ENCODE measurements around the gene NR5A2. TPM values are rescaled to one million over a fixed set of nuclear protein-coding genes. Genes with fewer than 3 reads are reported as not detected.

Gene NR5A2
- total RNA-seq, 1 donor = not detected

- DNase-seq (ENCODE audit: low read depth) = no peak
- TF ChIP-seq, protein P1, sequence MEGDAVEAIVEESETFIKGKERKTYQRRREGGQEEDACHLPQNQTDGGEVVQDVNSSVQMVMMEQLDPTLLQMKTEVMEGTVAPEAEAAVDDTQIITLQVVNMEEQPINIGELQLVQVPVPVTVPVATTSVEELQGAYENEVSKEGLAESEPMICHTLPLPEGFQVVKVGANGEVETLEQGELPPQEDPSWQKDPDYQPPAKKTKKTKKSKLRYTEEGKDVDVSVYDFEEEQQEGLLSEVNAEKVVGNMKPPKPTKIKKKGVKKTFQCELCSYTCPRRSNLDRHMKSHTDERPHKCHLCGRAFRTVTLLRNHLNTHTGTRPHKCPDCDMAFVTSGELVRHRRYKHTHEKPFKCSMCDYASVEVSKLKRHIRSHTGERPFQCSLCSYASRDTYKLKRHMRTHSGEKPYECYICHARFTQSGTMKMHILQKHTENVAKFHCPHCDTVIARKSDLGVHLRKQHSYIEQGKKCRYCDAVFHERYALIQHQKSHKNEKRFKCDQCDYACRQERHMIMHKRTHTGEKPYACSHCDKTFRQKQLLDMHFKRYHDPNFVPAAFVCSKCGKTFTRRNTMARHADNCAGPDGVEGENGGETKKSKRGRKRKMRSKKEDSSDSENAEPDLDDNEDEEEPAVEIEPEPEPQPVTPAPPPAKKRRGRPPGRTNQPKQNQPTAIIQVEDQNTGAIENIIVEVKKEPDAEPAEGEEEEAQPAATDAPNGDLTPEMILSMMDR (IDR thresholded peaks at IDR 0.05; ENCODE audit: insufficient read depth, low read depth, low read length) = no peak
- no peak overlapping the region for H3K4me3 ChIP-seq (ENCODE audit: low read depth, low read length)
Measured at GRCh38 chr1:200128944-200129879, 101.7 kb downstream of the NR5A2 start.

DNA sequence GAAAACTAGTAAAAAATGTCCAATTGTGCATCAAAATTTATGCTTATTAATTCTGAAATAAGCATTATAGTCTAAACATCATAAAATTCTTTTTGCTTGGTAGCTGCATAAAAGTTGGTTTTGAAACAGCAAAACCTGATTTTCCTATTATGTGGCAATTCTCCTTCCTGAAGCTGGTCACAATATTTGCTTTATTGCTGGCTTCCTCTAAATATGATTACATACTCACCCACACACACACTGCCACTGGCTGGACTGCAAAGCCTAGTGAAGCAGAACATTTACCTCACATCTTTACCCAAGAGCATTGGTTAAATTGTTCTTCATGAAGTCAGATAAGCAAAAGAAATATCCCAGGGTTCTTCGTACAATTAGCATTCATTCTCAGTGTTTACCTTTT, 103.0 kb downstream of the NR5A2 start:
- TF ChIP-seq, protein P1 (IDR thresholded peaks at IDR 0.05; ENCODE audit: insufficient read depth, low read depth, low read length) = no peak
- DNase-seq (ENCODE audit: low read depth) = no peak
- H3K4me3 ChIP-seq (ENCODE audit: low read depth, low read length) = no peak overlapping the region

GRCh38 chr1:200131551-200132125, 104.1 kb downstream of the NR5A2 start:
- TF ChIP-seq, protein P1 (IDR thresholded peaks at IDR 0.05; ENCODE audit: insufficient read depth, low read depth, low read length) = no peak
- no peak overlapping the region for H3K4me3 ChIP-seq (ENCODE audit: low read depth, low read length)
- DNase-seq (ENCODE audit: low read depth) = no peak

DNA sequence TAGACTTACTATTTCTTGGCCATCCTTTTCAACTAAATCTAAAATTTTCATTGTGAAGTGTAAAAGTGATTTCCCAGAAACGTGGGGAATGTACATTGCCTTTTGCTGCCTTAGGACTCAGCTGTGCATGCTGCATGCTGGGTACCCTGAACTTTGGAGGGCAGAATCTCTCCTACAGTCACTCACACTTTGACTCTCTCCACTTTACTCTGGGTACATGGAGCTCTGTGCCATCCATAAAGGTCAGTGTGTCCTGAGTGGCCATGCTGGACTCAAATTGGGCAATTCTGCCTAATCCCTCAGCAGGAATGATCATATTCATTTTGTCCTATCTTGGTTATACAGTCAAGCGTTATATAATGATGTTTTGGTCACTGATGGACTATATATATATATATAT, 105.6 kb downstream of the NR5A2 start:
- no peak overlapping the region for H3K4me3 ChIP-seq (ENCODE audit: low read depth, low read length)
- no peak for DNase-seq (ENCODE audit: low read depth)
- TF ChIP-seq, protein P1 (IDR thresholded peaks at IDR 0.05; ENCODE audit: insufficient read depth, low read depth, low read length) = no peak

- TF ChIP-seq, protein P1 (IDR thresholded peaks at IDR 0.05; ENCODE audit: insufficient read depth, low read depth, low read length) = no peak
- no peak for DNase-seq (ENCODE audit: low read depth)
- no peak overlapping the region for H3K4me3 ChIP-seq (ENCODE audit: low read depth, low read length)
Measured at GRCh38 chr1:200134116-200134515, 106.6 kb downstream of the NR5A2 start.

DNA sequence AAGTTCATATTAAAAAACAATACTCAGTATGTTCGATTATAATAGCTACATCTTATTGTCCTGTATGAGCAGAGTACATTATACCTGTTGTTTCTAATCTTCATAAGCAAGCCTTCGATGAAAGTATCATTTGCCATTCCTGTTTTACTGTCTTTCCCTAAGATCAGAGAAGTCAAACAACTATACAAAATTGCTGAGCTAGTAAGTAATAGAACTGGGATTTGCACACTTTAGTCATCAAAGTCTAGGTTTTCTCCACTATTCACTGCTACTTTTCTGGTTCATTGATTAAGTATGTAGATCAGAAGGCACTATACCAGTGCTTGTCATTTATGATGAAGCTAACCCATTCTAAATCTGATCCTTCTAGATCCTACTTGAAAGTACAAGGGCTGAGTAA, 108.9 kb downstream of the NR5A2 start:
- TF ChIP-seq, protein P1 (IDR thresholded peaks at IDR 0.05; ENCODE audit: insufficient read depth, low read depth, low read length) = no peak
- DNase-seq (ENCODE audit: low read depth) = no peak

More for the DNA sequence above, 108.9 kb downstream of the NR5A2 start:
- no peak overlapping the region for H3K4me3 ChIP-seq (ENCODE audit: low read depth, low read length)

All from fibroblast of villous mesenchyme (primary cell).